Body of pancreas (tissue), 4 donors: ENCODE data around the gene SLCO3A1.

Experiments
- CTCF ChIP-seq, 7 experiments: fragments of 450-650 bp in 4 of 7; fragments of 200-600 bp in 3 of 7; sonication (generic) in 3 of 7; IDR thresholded peaks; one replicate each; pipeline ENCODE4 v1.5.1; 2016 to 2019; ENCODE audit warnings: antibody characterized with exemption in 7 of 7
- POLR2A ChIP-seq, 3 donors: fragments of 450-650 bp; IDR thresholded peaks; one replicate each; pipeline ENCODE4 v1.6.1; 2016; ENCODE audit warnings: antibody characterized with exemption in 3 of 3, mild to moderate bottlenecking in 2 of 3

- TF ChIP-seq CTCF (IDR thresholded peaks at IDR 0.05) (no peak), POLR2A (IDR thresholded peaks at IDR 0.05) (no peak)
These were observed 128.6 kb downstream of the SLCO3A1 start for GRCh38 chr15:91981821-91982800.
